ES-I3 (cell line): ENCODE measurements around the gene TCOF1.

Experiments
- H3K36me3 ChIP-seq: 2 replicates; pipeline ENCODE4 v1.6.1; 2013; ENCODE audit warnings: mild to moderate bottlenecking, low read length, control low read depth, moderate library complexity; ENCODE audit not compliant: insufficient read depth
- H3K4me1 ChIP-seq: 2 replicates; pipeline ENCODE4 v1.6.1; 2013; ENCODE audit warnings: mild to moderate bottlenecking, control low read depth, low read length; ENCODE audit not compliant: insufficient read depth
- H3K9ac ChIP-seq: 2 replicates; pipeline ENCODE4 v1.6.1; 2013; ENCODE audit warnings: low read depth, mild to moderate bottlenecking, low read length, moderate library complexity
- H3K9me3 ChIP-seq: 2 replicates; pipeline ENCODE4 v1.6.1; 2013; ENCODE audit warnings: mild to moderate bottlenecking, low read length, moderate library complexity; ENCODE audit not compliant: control insufficient read depth, insufficient read depth

The TCOF1 gene

GRCh38 chr5:150397782-150398721 is 40.6 kb downstream of the TCOF1 start:
- H3K36me3 ChIP-seq = peaks cover 54% of the 10 kb centered on the region
- no peak overlapping the region for H3K9ac ChIP-seq
- H3K4me1 ChIP-seq = no peaks in the 10 kb centered on the region
- no peaks in the 10 kb centered on the region for H3K9me3 ChIP-seq

DNA sequence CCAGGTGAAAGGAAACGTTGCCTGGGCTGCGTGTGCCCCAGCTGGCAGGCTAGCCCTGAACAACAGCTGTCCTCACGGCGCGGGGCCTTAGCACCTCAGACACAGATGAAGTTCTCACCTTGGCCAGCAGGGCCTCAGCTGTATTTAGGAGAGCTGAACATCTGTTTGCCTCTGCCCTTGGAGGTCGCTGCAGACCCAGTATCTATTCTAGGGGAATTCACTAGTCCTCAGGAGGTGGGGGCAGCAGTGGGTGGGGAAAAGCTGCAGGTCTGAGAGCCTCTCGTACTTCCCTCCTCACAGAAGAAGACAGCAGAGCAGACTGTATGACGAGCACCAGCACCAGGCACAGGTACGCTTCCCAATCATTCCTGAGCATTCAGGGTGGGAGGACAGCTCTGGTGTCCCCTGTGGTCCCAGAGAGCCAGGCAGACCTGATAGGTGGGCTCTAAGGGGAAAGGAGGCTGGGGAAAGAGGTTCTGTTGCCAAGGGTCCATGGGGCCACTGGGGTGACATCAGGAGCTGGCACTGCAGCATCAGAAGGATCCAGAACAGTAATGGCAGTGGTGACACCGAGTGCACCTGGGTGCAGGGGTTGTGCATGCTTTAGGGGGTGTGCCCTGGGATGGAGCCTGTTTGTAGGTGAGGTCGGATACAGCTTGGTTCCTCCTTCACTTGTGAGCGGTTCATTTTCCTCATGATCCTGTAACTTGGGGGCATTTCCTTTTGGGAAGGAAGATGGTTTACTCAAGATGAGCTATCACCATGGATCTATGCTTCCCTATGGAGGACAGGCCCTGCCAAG is 41.4 kb downstream of the TCOF1 start:
- H3K36me3 ChIP-seq = peaks cover 49% of the 10 kb centered on the region
- no peak overlapping the region for H3K9ac ChIP-seq

DNA sequence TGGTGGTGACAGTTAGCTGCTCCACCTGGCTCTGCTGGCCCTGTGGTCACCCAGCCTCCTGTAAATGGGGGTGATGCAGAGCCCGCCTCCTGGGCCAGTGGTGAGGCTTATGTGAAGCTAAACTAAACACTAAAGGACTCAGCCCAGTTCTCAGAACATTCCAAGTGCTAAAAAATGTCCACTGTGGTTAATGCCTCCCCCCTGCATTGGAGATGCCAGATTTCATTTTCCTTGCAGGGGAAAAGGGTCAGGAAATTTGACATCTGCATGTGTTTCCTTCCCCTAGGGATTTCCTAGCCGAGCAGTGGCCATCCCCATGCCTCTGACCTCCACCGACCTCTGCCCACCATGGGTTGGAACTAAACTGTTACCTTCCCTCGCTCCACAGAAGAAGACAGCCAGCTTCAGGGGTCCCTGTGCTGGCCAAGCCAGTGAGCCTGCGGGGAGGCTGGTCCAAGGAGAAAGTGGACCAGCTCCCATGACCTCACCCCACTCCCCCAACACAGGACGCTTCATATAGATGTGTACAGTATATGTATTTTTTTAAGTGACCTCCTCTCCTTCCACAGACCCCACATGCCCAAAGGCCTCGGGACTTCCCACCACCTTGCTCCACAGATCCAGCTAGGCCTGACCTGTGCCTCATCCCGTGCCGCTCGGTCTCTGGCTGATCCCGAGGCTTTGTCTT is 42.2 kb downstream of the TCOF1 start:
- no peak overlapping the region for H3K9ac ChIP-seq
- H3K36me3 ChIP-seq = peaks cover 45% of the 10 kb centered on the region
- no peaks in the 10 kb centered on the region for H3K4me1 ChIP-seq

More for the DNA sequence above, 41.4 kb downstream of the TCOF1 start:
- Histone ChIP-seq H3K9me3 (no peaks in the 10 kb centered on the region), H3K4me1 (no peaks in the 10 kb centered on the region)

GRCh38 chr5:150400316-150401075 is 43.0 kb downstream of the TCOF1 start:
- Histone ChIP-seq H3K9ac (no peak overlapping the region), H3K36me3 (peaks cover 42% of the 10 kb centered on the region), H3K9me3 (no peaks in the 10 kb centered on the region), H3K4me1 (no peaks in the 10 kb centered on the region)

More for the DNA sequence above, 42.2 kb downstream of the TCOF1 start:
- H3K9me3 ChIP-seq = no peaks in the 10 kb centered on the region

GRCh38 chr5:150401076-150401375 is 43.5 kb downstream of the TCOF1 start:
- H3K9ac ChIP-seq = no peak overlapping the region
- no peaks in the 10 kb centered on the region for H3K9me3 ChIP-seq
- no peaks in the 10 kb centered on the region for H3K4me1 ChIP-seq
- peaks cover 37% of the 10 kb centered on the region for H3K36me3 ChIP-seq

- no peaks in the 10 kb centered on the region for H3K4me1 ChIP-seq
- no peaks in the 10 kb centered on the region for H3K9me3 ChIP-seq
- H3K9ac ChIP-seq = no peak overlapping the region
- peaks cover 33% of the 10 kb centered on the region for H3K36me3 ChIP-seq
Observed at GRCh38 chr5:150401376-150402228, 44.1 kb downstream of the TCOF1 start.

GRCh38 chr5:150402229-150402773 is 44.8 kb downstream of the TCOF1 start:
- Histone ChIP-seq H3K4me1 (no peaks in the 10 kb centered on the region), H3K9me3 (no peaks in the 10 kb centered on the region), H3K36me3 (peaks cover 29% of the 10 kb centered on the region), H3K9ac (no peak overlapping the region)

DNA sequence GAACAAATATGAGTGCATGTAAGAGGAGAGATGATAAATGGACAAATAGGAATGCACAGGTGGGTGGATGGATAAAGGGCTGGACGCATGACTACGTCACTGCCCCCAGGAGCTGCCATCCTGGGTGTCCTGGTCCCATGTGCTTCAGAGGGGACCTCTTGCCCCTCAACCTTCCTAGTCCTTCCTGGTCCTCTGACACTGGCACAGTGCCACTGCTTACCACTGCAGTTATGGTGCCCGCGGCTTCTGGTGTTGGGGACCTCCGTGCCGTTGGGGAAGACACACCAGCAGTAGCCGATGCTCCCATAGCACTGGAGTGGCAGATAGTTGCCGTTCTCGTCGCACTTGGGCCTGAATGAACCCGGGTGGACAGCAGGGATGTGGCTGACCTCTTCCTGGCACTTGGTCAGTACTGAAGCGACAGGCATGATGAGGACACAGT is 45.4 kb downstream of the TCOF1 start:
- no peaks in the 10 kb centered on the region for H3K9me3 ChIP-seq
- H3K9ac ChIP-seq = no peak overlapping the region
- H3K36me3 ChIP-seq = peaks cover 24% of the 10 kb centered on the region
- H3K4me1 ChIP-seq = no peaks in the 10 kb centered on the region

GRCh38 chr5:150404121-150404520 is 46.6 kb downstream of the TCOF1 start:
- H3K9me3 ChIP-seq = no peaks in the 10 kb centered on the region
- H3K4me1 ChIP-seq = peaks cover 7% of the 10 kb centered on the region
- no peak overlapping the region for H3K9ac ChIP-seq
- H3K36me3 ChIP-seq = peaks cover 12% of the 10 kb centered on the region

DNA sequence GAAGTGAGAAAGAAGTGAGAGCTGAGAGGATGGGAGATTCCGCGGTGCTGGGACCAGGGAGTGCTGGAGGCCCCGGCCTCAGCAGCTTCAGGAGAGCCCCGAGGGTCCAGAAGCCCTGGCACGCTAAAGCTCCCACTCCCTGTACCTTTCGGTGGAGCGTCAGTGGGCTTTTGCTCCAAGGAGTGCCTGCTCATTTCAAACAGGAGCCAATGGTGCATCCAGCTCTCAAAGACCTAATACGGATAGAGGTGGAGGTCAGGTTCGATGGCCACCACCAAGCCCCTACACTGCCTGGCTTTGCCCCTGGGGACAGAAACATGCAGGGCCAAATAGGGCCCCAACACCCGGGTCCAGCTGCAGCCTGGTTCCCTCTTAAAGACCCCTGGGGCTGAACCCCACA is 47.0 kb downstream of the TCOF1 start:
- H3K9me3 ChIP-seq = no peaks in the 10 kb centered on the region
- H3K36me3 ChIP-seq = peaks cover 10% of the 10 kb centered on the region
- H3K4me1 ChIP-seq = peaks cover 7% of the 10 kb centered on the region
- H3K9ac ChIP-seq = no peak overlapping the region

DNA sequence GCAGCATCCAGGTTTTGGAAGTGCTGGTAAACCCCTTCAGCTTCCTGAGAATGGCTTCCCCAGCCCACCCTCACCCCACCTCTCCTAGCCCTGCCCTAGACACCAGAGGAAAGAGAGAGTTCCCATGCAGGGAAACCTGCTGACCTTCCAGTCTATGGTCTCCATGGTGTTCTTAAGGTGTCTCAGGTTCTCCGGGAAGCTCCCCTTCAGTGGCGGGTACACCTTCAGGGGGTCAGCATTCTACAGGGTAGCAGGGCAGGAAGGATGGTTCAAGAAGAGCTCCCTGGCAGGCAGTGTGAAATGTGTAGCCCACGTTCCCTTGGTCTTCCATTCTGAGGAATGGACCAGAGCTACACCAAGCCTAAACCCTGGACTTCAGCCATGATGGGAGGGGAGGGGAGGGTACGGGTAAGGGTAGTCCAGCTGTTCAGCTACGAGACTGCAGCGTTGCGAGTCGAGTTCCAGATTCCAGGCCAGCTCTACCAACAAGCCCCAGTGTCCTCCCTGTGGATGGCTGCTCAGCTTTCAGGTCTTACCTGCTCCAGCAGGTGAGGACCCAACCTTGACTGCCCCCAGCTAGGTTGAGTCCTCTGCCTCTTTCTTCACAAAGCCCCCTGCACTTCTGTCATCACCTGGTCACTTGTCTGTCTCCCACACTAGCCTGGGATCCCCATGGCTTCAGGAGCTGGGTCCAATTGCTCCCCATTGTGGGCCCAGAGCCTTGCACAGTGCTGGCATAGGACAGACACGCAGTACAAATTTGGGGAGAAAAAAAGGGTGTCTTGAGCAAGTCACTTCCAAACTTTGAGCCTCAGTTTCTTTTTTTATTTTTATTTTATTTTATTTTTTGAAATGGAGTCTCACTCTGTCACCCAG is 47.7 kb downstream of the TCOF1 start:
- peaks cover 6% of the 10 kb centered on the region; the same call in 1 of the 2 replicates for H3K36me3 ChIP-seq
- no peak overlapping the region for H3K9ac ChIP-seq
- peaks cover 10% of the 10 kb centered on the region for H3K4me1 ChIP-seq

GRCh38 chr5:150406103-150406722 is 48.7 kb downstream of the TCOF1 start:
- H3K4me1 ChIP-seq = peaks cover 17% of the 10 kb centered on the region
- 0 out of 2 replicates have a peak, but pooled peaks cover 3% of the 10 kb centered on the region for H3K36me3 ChIP-seq
- H3K9ac ChIP-seq = no peak overlapping the region
- no peaks in the 10 kb centered on the region for H3K9me3 ChIP-seq

More for the DNA sequence above, 47.7 kb downstream of the TCOF1 start:
- H3K9me3 ChIP-seq = no peaks in the 10 kb centered on the region
